Right hindlimb (tissue), 1 donor: ENCODE data around the gene PGAM1.
"Not testable (repeated sequence)": the region's sequence is repeated elsewhere in the genome, so short reads cannot be mapped to it uniquely, and the experiment has no call there.

ENCODE experiments used
- DNase-seq: peaks from one replicate; pipeline ENCODE4 v3.0.0-alpha.2; 2018

PGAM1 gene

DNA sequence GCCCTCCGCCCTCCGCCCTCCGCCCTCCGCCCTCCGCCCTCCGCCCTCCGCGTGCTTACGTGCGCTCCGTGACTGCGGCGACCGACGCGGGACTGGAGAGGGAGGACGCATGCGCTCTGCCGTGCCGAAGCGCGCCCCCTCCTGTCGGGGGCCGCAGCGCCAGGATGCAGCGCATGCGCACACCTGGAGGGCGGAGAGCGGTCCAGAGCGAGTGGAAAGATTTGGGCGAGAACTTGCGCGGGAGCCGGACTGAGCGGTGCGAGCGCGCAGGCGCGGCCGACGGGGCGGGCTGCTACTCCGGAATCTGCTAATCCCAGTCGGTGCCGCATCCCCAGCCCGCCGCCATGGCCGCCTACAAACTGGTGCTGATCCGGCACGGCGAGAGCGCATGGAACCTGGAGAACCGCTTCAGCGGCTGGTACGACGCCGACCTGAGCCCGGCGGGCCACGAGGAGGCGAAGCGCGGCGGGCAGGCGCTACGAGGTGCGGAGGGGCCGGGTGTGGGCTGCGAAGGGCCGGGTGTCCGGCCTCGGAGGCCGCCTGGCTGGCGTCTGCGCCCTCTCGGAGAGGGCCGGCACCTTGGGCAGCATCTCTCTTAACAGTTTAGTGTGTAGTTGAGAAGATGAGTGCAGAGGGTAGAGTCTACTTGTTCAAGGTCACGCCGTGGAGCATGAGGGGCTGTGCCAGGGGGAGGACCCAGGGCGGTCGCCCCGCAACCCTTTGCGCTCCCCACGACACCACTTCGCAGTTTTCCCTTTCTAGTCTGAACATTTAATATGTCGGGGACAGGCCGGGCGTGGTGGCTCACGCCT lies at the start of gene PGAM1:
Gene PGAM1 (plus strand): TSS at position 228 of the 812 bp plus-strand sequence. CDS start 117 bp downstream, at position 345.
- peak; percentile 97 for DNase-seq

DNA sequence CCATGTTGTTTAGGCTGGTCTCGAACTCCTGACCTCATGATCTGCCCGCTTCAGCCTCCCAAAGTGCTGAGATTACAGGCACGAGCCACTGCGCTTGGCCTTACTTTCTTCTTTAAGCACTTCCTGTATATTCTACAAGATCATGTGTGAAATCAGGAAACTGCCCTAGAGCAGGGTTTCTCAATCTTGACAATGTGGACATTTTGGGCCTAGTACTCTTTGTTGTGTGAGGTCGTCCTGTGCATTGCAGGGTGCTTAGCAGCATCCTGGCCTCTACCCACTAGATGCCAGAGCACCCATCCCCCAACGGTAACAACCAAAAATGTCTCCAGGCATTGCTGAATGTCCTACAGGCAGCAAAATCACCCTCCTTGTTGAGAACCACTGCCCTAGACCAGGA lies 49.6 kb upstream of the PGAM1 start:
- no peak for DNase-seq

DNA sequence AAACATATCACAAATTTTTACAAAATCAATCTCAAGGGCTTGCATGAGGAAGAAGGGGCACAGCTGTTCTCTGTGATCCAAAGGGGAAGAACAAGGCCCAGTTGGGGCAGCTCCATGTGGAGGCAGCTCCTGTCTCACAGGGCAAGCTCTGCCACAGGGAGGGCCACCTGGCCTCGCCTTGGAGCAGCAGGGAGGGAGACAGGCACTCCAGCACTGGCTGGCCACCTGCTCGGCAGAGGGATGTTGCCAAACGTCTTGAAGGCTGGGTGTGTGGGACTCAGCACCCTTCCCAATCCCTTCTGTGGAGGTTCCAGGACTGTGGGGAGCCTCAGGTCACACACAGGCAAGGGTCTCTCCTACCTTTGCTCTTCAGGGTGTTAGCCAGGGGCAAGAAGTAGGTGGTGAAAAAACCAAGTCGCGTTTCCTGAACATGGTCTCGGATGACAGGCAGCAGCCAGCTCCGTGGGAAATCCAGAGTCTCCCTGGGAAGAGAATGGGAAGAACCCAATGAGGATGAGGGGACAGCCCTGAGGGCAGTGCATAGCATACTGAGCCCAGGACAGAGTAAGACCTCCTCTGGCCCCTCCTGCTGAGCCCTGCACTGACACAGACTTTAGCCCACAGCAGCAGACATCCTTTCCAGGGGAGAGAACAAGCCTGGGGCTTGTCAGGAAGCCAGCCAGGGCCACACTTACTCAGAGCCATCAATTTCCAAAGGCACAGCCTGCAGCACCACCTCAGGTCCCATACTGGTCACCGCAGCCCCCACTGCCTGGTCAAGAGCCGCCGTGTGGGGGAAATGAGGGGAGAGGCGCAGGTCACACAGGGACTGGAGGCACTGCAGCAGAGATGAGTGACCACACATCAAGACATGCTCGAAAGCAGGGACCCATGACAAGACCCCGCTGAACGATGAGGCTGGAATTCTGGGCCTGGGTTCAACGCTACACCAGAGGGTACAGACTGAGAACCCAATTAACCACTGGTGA lies 46.8 kb upstream of the PGAM1 start:
- DNase-seq = no peak

DNA sequence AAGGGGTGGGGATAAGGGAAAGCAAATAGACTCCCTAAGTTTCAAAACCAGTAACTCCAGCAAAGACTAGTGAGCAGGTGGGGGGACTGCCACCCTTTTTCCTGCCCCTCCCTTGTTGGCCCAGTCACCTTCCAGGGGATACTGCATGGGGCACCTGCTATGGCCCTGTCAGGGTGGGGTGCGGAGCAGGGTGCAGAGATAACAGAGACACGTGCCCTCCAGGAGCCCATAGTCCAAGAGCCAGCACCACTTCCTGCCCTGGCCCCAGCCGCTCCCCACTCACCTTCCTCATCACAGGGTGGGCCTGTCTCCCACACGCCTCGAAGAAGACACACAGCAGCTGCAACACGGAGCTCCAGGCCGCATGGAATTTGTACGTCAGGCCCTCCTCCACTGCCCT lies 45.5 kb upstream of the PGAM1 start:
- DNase-seq = no peak

DNA sequence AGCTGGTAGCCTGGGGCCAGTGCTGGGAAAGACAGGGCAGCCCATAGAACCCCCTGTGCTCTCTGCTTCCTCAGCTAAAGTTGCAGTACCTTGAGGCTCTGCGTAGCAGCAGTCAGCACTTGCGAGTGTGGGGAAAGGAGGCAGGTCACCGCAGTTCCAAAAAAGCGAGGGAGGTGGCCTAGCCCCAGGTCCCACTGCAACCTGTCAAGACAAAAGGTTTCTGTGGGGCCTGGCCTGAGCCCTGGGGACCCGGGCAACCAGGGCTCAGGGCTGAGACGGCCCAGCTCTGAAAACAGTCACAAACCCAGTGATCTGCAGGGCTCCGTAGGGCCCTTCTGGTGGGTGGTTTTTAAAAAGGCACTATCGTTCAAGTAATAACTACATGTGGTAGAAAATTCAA lies 44.4 kb upstream of the PGAM1 start:
- DNase-seq = no peak

DNA sequence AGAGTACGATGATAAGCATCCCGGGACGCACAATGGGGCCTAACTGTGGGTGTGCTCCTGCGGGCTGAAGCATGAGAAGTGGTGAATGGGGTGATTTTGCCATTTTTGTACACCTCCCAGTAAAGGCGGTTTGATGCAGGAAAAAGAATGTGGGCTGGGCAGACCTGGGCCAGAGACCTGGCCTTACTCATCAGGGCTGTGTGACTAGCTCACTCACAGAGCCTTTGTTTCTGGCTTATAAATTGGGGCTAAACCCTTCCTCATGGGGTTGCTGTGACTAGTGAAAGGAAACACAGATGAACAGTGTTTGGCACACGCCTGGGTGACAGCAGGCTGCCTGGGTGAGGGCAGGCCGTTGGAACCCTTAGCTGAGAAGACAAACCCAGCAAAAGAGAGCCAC lies 42.8 kb upstream of the PGAM1 start:
- DNase-seq = no peak

DNA sequence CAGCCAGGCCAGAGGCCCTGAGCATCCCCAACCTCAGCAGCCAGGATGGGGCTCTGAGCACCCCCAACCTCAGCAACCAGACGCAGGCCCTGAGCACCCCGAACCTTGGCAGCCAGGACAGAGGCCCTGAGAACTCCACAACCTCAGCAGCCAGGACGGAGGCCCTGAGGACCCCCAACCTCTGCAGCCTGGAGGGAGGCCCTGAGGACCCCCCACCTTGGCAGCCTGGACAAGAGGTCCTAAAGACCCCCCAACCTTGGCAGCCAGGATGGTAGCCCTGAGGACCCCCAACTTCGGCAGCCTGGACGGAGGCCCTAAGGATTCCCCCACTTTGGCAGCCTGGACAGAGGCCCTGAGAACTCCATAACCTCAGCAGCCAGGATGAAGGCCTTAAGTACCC lies 41.8 kb upstream of the PGAM1 start:
- no peak for DNase-seq

DNA sequence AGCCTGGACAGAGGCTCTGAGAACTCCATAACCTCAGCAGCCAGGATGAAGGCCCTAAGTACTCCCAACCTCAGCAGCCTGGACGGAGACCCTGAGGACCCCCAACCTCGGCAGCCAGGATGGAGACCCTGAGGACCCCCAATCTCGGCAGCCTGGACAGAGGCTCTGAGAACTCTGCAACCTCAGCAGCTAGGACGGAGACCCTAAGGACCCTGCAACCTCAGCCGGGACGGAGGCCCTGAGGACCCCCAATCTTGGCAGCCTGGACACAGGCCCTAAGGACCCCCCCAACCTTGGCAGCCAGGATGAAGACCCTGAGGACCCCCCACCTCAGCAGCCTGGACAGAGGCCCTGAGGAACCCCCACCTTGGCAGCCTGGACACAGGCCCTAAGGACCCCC lies 41.4 kb upstream of the PGAM1 start:
- no peak for DNase-seq

DNA sequence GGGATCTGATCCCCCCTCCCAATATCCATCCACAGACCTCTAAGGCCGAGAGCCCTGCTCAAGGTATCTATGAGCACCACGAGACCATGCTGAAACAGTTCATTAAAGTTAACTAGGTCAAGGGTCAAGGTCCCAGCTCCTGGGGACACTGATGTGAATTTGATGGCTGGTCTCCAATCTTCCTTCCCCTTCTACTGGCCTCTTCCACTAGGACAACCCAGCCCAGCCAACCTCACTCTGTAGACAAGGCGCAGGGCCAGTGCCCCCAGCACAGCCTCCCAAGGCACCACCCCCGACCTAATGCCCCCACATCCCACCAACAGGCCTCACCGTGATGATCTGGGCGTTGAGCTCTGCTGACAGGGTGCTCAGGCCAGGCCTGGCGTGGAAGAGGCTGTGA lies 40.4 kb upstream of the PGAM1 start:
- no peak for DNase-seq

DNA sequence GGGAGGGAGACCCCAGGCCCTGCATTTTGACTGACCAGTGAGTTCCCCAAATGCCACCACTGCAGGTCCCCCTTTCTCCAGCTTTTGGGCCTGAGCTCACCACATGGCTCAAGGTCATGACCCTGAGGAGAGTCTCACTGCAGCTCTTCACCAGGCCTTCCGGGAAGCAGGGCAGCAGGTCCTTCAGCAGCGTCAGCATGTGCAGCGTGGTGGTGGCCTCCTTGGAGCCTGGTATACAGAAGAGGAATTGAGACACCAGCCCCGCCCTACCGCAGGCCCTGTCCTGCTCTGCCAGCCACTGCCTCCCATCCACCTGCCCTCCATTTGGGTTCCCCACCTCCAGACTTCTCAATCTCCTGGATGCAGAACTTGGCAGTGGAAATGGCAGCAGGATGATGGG lies 37.8 kb upstream of the PGAM1 start:
- DNase-seq = no peak

DNA sequence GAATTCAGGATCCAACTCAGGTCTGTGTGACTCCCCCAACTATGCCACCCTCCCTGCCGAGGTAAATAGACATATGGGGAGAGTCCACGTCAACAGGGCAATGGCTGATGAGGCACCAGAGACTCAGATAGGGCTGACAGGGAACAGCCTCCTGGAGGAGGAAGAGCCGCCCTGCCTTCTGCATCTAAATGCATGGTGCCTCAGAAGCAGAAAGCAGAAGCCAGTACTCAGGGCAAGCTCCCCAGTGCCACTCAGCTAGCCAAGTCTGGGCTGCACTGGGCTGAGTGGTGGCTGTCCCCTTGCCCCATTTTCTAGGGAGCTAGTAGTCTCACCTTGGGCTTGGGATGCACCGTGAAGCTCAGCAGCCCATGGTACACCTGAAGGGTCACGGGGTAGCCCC lies 35.9 kb upstream of the PGAM1 start:
- DNase-seq = no peak

DNA sequence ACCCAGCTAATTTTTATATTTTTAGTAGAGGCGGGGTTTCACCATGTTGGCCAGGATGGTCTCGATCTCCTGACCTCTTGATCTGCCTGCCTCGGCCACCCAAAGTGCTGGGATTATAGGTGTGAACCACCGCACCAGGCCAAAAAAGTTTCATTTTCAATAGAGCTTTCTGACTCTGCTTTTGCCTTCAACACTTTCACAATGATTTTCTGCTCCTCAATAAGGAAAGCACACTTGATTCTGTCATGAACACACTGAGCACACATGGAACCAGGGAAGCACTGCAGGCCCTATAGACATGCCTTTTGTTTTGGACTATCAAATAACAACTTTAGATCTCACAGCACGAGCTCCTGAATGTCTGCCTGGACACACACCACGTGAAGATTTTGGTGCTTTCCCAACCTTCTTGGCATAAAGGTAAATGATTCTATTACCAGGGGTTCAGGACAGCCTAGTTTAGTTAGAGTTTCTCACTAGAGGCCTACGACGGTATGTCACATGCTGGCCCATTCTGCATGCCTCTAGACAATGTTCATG lies 32.9 kb upstream of the PGAM1 start:
- DNase-seq = no peak

DNA sequence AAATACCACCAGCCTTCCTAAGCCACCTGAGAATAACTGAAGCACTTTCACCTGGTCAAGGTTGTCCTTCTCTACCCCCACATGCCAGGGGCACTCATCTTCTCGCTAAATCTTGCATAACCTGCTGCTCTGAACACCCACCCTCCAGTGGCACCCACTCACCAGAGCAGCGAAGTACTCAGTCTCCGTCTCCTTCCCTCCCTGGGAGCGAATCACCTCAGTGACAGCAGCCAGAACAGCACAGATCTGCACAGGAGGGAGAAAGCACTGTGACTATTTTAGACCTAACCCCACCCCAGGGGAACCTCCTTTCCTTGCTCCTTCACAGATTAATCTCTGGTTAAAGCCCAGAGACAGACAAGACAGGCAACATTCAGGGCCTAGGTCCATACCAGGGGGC lies 29.9 kb upstream of the PGAM1 start:
- DNase-seq = no peak

DNA sequence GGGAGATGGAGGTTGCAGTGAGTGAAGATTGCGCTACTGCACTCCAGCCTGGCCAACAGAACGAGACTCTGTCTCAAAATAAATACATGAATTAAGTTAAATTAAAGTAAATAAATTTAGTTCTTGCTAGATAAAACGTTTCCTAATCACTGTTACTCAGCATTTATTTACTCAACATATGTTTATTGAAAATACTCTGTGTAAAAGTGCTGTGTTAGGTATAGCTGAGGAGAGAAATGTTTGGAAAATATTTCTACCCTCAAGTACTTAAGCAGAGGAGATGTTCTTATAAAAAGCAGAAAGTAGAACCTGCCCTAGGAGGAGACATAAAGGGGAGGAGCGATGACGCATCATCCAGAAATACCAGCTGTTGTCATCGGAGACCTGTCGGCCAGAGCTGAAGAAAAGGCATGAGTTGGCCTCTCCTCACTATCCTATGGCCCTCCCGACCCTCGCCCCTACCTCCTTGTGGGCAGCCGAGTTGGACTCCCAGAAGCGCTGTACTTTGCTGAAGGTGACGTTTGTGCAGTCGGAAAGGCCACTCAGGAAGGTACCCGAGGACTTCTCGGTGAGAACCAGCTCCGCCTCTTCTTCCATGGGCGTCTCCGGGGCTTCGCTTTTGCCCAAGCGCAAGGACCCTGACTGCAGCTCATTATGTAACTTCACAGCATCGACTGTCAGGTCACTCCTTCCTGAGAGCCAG lies 26.0 kb upstream of the PGAM1 start:
- no peak for DNase-seq

DNA sequence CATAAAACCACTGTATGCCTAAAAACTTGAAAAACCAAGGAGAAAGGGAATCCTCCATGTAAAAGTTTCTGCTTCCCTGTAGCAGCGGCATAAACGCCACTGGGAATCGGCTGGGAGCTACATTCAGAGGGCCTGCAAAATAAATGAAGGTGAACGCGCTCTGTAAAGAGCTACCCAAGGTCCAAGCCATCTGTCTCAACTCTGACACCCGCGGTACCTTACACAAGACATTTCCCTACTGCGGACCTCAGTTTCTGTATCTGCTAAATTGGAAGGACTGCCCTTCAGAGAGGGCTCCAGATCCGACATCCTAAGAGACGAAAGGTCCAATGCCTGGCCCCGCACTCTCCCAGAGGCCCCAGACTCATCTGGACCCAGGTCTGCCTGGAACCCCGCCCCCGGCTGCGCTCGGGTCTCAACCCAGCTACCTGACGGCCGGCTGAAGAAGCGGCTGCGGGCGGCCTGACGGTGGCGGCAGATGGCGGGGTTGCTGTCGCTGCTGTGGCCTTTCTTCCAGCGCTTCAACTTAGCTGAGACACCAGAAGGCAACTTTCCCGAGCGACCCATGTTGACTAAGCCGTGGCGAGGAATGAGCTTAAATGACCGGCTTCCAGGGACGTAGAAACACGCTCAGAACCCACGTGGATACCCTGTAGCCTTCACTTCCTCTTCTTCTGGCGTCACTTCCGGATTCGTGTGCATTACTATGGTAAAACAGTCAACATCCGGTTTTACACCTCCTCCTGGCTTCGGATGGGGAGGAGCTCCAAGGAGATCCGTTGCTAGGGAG lies 25.1 kb upstream of the PGAM1 start, which contains the start of gene RRP12:
Gene RRP12 (minus strand): TSS at position 676 of the 790 bp plus-strand sequence. CDS start 109 bp downstream, at position 567.
- peak; percentile 94 for DNase-seq

DNA sequence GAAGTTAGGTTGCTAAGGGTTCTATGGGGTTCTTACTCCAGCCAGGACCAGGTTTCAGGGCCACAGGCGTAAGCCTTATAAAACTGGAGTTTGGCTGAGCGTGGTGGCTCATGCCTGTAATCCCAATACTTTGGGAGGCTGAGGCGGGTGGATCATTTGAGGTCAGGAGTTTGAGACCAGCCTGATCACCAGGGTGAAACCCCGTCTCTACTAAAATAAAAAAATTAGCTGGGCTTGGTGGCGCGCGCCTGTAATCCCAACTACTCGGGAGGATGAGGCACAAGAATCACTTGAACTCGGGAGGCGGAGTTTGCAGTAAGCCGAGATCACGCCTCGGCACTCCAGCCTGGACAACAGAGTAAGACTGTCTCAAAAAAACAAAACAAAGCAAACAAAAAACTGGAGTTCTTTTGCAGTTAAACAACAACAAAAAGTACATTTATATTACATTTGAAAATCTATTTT lies 24.5 kb upstream of the PGAM1 start:
- no peak for DNase-seq

DNA sequence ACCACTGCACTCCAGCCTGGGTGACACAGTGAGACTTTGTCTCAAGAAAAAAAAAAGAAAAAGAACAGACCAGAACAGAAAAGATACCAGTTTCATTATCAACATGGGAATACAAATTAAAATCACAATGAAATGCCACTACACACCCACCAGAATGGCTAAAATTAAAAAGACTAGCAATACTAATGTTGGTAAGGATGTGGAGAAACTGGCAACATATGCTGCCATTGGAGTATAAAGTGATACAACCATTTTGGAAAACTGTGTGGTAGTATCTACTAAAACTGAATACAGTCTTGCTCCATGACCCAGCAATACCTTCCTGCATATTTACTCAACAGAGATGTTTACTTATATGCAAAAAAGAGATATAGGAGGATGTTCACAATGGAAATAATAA lies 21.9 kb upstream of the PGAM1 start:
- no peak for DNase-seq

DNA sequence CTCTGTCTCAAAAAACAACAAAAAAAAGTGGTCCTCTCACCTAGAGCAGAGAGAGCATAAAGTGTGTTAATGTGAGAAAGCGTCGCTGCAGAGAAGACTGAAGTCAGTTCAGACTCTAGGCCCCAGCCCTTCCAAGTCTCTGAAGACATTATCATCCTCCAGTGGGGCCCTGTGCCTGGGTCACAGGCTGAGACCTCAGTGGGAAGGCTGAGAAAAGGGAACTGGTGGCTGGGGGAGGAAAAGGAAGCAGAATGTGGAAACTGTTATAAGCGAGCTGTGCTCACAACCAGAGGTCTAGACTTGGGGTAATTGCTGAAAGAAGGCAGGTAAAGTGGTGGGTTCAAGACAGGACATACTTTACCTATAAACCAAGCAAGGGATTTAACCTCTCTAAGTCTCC lies 19.9 kb upstream of the PGAM1 start:
- DNase-seq = no peak

DNA sequence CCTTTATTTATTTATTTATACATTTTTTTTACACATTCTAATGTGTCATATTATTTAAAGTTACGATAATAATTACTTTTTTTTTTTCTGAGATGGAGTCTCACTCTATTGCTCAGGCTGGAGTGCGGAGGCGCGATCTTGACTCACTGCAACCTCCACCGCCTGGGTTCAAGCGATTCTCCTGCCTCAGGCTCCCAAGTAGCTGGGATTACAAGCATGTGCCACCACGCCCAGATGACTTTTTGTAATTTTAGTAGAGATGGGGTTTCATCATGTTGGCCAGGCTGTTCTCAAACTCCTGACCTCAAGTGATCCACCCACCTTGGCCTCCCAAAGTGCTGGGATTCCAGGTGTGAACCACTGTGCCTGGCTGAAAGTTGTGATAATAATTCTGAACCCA lies 19.5 kb upstream of the PGAM1 start:
- DNase-seq = not testable (repeated sequence)

DNA sequence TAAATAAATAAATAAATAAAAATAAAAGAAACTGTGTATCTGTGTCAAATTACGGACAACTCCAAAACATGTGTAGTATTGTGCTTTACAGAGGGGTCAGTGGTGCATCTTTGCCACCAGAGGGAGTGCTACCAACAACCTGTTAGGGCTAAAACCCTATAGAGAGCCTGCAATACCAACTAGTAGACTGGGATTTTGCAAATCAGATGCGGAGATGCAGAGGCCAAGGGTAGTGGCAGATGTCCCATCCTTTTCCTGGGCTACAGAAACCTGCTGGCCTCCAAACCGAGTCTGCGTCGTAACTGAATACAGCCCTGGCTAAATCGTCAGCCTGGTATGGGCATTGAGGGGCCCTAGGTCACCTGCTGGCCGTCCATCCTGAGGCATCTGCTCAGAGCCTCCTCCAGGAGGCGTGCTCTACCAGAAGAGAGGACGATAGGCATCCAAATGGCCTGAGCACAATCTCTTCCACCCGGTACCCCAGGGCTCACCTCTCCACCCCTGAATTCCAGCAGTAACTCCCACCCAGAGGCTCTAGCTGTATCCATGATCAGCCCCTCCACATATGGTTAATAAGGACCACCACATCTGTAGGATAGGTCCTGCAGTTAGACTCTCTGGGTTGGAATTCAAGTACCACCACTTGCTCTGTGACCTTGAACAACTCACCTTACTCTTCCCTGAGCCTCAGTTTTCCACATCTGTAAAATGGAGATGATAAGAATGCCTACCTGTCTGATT lies 18.6 kb upstream of the PGAM1 start:
- DNase-seq = peak; percentile 59

DNA sequence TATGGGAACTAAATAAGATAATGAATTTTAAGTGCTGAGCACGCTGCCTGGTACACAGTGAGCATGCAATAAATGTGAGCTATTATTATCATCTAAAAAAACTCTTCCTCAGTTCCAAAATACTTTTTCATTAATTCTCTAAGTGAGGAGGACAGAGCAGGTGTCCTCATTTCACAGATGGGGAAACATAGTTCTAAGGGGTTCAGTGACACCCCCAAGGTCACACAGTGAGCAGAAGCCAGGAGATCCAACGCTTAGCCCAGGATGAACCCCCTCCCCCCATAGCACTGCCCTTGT lies 18.1 kb upstream of the PGAM1 start:
- no peak for DNase-seq
